ENCODE results near the gene MEI1.

Gene MEI1

GRCh38 chr22:41772645-41773044 lies 73.3 kb downstream of the MEI1 start:
- no peak overlapping the region for H3K4me3 ChIP-seq (ENCODE audit: low read length)
- no peak for TF ChIP-seq ZNF274 (IDR thresholded peaks at IDR 0.05; ENCODE audit: low read depth, low read length)

GRCh38 chr22:41775338-41775737 lies 76.0 kb downstream of the MEI1 start:
- H3K4me3 ChIP-seq (ENCODE audit: low read length), result no peak overlapping the region
- TF ChIP-seq ZNF274 (IDR thresholded peaks at IDR 0.05; ENCODE audit: low read depth, low read length), result no peak

GRCh38 chr22:41775976-41776375 lies 76.7 kb downstream of the MEI1 start:
- TF ChIP-seq ZNF274 (IDR thresholded peaks at IDR 0.05; ENCODE audit: low read depth, low read length), result no peak
- no peak overlapping the region for H3K4me3 ChIP-seq (ENCODE audit: low read length)

- H3K4me3 ChIP-seq (ENCODE audit: low read length), result no peak overlapping the region
Measured at GRCh38 chr22:41776381-41776780, 77.1 kb downstream of the MEI1 start.

GRCh38 chr22:41777749-41778425 lies 78.6 kb downstream of the MEI1 start:
- no peak overlapping the region for H3K4me3 ChIP-seq (ENCODE audit: low read length)
- no peak for TF ChIP-seq ZNF274 (IDR thresholded peaks at IDR 0.05; ENCODE audit: low read depth, low read length)

More at GRCh38 chr22:41776381-41776780, 77.1 kb downstream of the MEI1 start:
- TF ChIP-seq ZNF274 (IDR thresholded peaks at IDR 0.05; ENCODE audit: low read depth, low read length), result no peak

- no peak overlapping the region for H3K4me3 ChIP-seq (ENCODE audit: low read length)
- TF ChIP-seq ZNF274 (IDR thresholded peaks at IDR 0.05; ENCODE audit: low read depth, low read length), result no peak
Measured at GRCh38 chr22:41779929-41780505, 80.7 kb downstream of the MEI1 start.

GRCh38 chr22:41780746-41781505 lies 81.6 kb downstream of the MEI1 start:
- peak overlapping the region; percentile 63; the same call in 1 of the 2 replicates for H3K4me3 ChIP-seq (ENCODE audit: low read length)
- TF ChIP-seq ZNF274 (IDR thresholded peaks at IDR 0.05; ENCODE audit: low read depth, low read length), result no peak

GRCh38 chr22:41781507-41781906 lies 82.2 kb downstream of the MEI1 start:
- TF ChIP-seq ZNF274 (IDR thresholded peaks at IDR 0.05; ENCODE audit: low read depth, low read length), result no peak
- peak overlapping the region; percentile 63; the same call in 1 of the 2 replicates for H3K4me3 ChIP-seq (ENCODE audit: low read length)

GRCh38 chr22:41782316-41782715 lies 83.0 kb downstream of the MEI1 start:
- no peak for TF ChIP-seq ZNF274 (IDR thresholded peaks at IDR 0.05; ENCODE audit: low read depth, low read length)
- H3K4me3 ChIP-seq (ENCODE audit: low read length), result peak overlapping the region; percentile 44; the same call in 1 of the 2 replicates

- no peak for TF ChIP-seq ZNF274 (IDR thresholded peaks at IDR 0.05; ENCODE audit: low read depth, low read length)
Measured at GRCh38 chr22:41782751-41783150, 83.4 kb downstream of the MEI1 start.

GRCh38 chr22:41787331-41787730 lies 88.0 kb downstream of the MEI1 start:
- no peak overlapping the region for H3K4me3 ChIP-seq (ENCODE audit: low read length)

More at GRCh38 chr22:41782751-41783150, 83.4 kb downstream of the MEI1 start:
- peak overlapping the region; percentile 1; the same call in 1 of the 2 replicates for H3K4me3 ChIP-seq (ENCODE audit: low read length)

GRCh38 chr22:41793871-41794270 lies 94.6 kb downstream of the MEI1 start:
- no peak overlapping the region for H3K4me3 ChIP-seq (ENCODE audit: low read length)
- TF ChIP-seq ZNF274 (IDR thresholded peaks at IDR 0.05; ENCODE audit: low read depth, low read length), result no peak

More at GRCh38 chr22:41787331-41787730, 88.0 kb downstream of the MEI1 start:
- TF ChIP-seq ZNF274 (IDR thresholded peaks at IDR 0.05; ENCODE audit: low read depth, low read length), result no peak

GRCh38 chr22:41798736-41799135 lies 99.4 kb downstream of the MEI1 start:
- H3K4me3 ChIP-seq (ENCODE audit: low read length), result no peak overlapping the region
- TF ChIP-seq ZNF274 (IDR thresholded peaks at IDR 0.05; ENCODE audit: low read depth, low read length), result no peak

- no peak for TF ChIP-seq ZNF274 (IDR thresholded peaks at IDR 0.05; ENCODE audit: low read depth, low read length)
- H3K4me3 ChIP-seq (ENCODE audit: low read length), result peak overlapping the region; percentile 81; the same call in 1 of the 2 replicates
Measured at GRCh38 chr22:41799486-41800347, 100.4 kb downstream of the MEI1 start.

All from GM08714 (cell line).